HL-60/S4 (cell line): ENCODE measurements around the gene AEBP1.

Experiments
- in situ Hi-C: fragments of 300-500 bp; cut with MboI; formaldehyde crosslinking; loops from 2 replicates; pipeline ENCODE4 v1.14.3; 2022; ENCODE audit warnings: low sequenced_read_pairs

Gene AEBP1

DNA sequence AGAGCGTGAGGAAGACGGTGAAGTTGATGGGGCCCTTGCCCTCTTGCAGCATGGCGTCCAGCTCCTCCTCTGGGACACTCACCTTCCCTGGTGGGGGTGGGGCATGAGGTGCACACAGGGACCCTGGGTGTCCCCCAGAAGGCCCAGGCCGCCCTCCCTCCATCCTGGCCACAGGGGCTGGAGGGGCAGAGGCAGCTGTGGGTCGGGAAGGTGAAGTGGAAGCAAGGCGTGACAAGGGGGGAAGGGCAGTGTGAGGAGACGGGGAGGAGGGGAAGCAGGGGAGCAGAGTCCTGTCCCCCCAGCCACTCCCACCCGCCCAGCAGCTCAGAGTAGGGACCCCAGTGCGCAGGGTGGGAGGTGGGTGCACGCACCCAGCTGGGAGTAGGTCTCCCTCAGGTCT, 36.2 kb downstream of the AEBP1 start:
- in situ Hi-C loops = no loop called here

DNA sequence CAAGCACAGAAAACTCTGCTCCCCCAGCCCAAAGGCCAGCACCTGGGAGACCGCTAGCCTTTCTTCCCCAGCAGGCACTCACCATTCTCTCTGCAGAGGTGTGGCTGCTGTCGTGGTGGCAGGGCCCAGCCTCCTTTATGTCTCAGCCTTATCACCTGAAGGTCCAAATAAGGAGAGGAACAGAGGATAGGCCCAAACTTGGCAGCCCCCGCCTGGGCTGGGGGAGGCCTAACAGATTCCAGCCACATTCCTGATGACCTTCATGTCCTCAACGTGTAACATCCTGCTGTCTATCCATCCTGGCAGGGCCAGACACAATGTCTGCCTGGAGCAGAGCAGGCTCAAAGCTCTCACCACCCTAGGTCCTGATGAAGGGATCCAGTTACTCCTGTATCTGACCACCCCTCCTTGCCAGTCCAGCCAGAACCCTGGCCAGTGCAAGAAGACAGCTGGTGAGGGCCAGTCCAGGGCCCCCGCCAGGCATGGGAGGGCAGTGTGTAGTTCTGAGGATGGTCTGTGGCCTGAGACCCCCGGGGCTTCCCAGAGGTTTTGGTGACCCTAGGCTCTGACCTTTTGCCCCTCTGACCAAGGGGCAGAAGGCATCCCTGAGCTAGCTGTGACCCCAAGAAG, 37.2 kb downstream of the AEBP1 start, which contains the start of gene MYL7:
MYL7 (minus strand) TSS at position 112 of the 630 bp plus-strand sequence; CDS start at position 85, 27 bp downstream.
- in situ Hi-C loops = no loop called here

DNA sequence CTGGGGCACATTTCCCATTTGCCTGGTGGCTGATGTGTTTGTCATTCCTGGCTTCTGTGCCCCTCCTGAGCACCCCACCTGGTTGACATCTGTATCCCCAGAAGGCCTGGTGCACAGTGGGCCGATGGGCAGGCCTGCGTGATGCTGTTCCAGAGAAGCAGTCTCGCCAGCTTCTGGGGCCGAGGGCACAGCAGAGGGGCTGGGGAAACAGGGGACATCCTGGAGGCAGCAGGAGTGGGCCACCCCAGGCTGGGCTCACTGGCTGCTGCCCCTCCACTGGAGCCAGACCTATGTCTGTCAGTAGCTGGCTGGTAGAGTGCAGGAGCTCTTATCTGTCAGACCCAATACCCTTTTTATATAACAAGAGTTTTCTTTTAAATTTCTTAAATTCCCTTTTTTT, 37.9 kb downstream of the AEBP1 start:
- in situ Hi-C loops = no loop called here

DNA sequence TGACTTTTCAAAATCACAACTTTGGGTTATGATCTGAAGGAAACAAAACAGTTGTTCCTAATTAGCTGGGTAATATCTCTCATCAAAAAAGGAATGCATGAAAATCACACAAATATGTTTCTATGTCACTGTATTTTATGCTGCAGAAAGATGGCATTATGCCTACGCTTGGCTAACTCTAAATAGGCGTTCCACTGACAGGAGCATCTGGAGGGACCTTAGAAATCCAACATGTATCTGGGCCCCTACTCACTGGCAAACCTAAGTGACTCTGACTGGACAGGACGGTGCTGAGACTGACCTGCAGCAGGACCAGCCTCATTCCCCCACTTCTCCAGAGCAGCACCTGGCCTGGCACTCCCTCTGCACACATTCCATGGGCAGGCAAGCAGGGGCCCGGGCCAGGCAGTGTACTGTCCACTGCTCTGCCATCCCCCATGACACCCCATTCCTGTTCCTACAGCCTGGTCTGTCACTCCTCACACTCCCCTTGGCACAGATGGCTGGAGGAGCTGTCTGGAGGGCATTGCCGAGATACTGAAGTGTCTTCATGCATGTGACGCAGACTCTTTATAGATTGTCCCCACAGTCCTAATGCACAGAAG, 39.6 kb downstream of the AEBP1 start:
- in situ Hi-C loops = no loop called here

DNA sequence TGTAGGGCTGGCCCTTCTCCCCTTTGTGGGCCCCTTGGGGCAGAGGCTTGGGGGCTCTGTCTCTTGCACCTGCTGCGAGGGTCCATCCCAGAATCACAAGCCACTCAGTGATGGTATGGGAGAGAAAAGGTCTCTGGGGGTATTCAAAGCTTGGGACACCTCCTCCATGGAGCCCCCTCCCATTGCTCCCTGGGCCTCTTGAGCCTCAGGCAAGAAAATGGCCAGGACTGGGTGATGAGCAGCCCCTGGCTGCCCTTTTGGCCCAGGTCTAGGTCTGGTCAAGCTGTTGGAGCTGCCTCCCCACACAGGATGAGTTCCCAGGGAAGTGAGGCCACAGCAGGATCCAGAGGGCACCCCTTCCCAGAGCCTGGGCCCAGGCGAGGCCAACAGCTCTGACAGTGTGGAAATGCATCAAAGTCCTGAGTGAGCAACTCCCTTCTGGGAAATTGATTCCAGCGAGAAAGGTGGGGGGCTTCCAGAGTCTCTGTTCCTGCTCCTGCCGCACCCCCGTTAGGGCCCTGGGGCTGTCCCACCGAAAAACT, 40.4 kb downstream of the AEBP1 start:
- in situ Hi-C loops = no loop called here

DNA sequence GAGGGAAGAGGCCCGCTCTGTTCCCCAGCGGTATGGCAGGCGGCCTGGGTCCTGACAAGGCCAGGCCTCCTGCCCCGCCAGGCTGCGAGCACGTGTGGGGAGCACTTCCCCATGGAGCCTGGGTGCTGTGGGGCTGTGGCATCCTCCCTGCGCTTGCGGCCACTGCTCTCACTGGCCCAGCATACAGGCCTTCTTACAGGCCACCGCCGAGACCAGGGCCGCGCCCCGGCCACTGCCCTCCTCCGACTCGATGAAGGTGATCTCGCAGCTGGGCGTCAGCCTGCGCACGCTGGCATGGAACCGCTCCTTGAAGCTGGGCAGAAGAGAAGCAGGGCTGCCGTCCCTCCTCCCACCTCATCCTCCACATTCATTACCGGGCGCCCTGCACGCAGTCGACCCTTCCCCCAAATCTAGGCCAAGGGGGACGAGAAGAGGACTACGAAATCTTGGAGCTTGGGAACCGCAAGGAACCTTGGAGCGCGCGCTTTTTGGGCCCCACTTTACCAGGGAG, 40.9 kb downstream of the AEBP1 start:
- in situ Hi-C loops = no loop called here

DNA sequence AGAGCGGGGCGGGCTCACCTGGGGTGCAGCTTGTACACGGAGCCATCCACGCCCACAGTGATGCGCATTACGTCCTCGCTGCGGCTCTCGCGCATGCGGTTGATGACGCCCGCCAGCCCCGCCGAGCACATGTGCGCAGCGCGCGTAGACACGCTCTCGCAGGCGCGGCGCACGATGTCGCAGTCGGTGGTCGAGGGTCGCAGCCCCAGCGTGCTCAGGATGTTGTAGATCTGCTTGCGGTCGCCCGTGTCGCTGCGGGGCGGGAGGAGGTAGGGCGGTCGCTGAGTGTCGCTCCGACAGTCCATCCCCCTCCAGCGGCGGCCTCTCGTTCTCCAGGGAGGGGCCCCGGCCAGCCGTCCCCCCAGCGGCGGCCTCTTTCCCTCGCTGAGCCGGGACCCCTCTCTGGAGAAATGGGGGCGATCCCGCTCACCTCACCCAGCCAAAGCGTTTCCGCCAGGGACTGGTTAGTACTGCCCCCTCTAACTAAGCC, 41.4 kb downstream of the AEBP1 start:
- in situ Hi-C loops = no loop called here

DNA sequence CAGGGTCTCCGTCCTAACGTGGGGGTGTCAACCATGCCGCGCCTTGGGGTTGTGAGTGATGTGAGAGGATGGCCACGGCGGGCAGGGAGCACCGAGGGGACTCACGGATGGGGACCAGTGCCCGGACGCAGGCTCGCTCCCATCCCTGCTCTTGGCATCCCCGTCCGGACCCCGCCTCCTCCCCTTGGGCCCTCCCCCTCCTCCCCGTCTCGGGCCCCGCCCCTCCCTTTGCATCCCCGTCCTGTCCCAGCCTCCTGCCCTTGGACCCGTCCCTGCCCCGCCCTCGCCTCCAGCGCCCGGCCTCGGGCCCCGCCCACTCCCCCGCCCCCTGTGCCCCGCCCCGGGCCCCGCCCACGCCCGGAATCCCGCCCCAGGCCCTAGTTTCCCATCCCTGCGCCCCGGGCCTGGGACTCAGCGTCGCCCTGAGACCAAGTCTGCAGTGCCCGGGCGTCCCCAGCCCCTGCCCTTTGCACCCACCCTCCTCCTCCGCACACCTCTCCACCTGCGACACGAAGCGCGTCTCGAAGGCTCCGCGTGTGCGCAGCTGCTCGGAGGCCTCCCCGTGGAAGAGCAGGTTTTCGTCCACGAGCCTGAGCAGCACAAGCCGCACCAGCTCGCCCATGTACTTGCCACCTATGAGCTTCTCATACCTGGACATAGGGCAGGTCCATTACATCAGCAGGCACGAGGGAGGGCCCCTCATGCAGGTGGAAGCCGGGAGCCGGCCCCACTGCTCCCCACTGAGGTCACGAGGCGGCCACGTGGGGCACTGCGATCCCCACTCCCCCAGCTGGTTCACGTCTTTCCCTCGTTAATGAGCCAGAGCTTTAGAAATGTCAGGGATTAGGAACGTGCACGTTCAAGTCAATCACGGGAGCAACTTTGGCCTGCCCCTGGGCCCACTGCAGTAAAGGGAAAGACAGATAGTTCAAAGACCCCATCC, 42.1 kb downstream of the AEBP1 start:
- in situ Hi-C loops = no loop called here

DNA sequence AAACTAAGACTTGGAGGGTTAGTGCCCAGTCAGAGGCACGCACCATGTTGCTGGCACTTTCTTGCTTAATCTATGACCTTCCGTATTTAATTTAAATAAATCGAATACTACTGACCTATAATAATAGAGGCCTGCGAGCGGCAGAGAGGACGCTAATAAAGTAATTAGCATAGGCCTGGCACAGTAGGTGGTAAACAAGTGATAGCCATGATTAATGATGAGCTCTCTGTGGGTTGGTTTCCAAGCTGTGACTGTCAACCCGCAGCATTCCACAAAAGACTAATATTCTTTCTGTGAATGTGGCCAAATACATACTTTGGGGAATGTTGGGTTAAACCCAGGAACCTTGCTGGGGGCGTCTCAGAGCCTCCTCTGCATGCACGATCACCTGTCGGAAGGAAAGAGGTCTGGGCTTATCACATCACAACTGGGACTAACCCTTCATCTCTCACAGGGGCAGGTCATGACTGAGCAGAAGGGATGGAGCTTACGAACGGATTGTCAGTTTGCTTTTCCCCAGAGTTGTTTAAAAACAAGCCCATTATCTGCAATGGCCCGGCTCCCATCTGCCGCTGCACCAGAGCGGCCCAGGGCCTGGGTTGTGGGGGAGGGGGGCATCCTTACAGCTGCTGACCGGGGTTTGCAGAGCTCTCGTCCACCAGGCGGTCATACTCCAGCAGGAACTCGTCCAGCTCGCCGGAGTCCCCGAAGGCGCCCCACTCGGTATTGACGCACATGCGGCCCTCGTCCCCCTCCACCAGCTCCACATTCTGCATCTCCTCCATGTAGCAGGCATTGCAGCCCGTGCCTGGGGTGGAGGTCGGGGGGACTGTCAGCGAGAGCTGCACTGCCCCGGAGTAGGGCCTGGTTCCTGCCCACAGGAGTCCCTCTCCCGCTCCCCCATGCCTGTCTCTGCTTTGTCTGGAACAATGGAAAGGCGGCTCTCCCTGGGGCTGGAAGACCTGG, 43.2 kb downstream of the AEBP1 start:
- in situ Hi-C loops = no loop called here

DNA sequence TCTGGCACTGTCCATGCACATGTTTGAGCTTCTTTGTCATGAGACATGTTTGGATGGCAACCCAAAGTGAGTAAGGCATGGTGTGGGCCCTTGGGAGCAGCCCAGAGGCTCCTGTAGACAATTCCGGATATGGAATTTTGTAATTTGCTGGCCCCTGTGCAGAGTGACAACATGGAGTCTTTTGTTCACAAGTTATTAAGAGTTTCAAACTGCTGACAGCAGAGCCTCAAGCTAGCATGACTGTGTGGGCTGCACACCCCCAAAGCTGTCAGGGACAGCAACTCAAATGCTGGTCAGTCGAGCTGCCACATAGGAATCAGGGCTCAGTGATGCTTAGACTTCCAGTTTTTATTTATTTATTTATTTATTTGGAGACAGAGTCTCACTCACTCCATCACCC, 44.0 kb downstream of the AEBP1 start:
- in situ Hi-C loops = no loop called here

DNA sequence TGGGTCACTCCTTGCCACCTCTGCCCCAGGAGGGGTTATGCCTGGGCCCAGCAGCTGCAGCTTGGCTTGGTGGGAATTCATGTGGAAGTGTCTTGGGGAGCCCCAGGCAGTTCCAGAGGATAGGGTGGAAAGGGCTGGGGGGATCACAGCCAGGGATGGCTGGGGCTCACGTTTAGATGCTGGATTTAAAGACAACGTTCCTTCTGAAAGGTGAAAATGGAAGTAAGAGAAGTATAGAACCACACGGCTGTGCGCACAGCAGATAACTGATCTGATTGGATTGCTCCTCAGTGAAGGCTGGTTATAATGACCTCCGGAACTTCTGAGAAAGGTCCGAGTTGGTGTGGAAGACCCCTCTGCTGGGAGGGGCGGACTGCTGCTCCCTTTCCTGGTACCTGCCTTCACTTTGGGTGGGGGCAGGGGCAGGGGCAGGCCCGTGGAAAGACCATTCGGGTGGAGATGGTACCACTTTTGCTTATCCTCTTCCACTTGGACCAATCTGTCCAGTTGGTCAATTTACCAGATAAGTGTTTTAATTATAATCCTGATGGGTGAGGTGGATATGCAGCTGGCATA, 44.9 kb downstream of the AEBP1 start:
- in situ Hi-C loops = no loop called here

DNA sequence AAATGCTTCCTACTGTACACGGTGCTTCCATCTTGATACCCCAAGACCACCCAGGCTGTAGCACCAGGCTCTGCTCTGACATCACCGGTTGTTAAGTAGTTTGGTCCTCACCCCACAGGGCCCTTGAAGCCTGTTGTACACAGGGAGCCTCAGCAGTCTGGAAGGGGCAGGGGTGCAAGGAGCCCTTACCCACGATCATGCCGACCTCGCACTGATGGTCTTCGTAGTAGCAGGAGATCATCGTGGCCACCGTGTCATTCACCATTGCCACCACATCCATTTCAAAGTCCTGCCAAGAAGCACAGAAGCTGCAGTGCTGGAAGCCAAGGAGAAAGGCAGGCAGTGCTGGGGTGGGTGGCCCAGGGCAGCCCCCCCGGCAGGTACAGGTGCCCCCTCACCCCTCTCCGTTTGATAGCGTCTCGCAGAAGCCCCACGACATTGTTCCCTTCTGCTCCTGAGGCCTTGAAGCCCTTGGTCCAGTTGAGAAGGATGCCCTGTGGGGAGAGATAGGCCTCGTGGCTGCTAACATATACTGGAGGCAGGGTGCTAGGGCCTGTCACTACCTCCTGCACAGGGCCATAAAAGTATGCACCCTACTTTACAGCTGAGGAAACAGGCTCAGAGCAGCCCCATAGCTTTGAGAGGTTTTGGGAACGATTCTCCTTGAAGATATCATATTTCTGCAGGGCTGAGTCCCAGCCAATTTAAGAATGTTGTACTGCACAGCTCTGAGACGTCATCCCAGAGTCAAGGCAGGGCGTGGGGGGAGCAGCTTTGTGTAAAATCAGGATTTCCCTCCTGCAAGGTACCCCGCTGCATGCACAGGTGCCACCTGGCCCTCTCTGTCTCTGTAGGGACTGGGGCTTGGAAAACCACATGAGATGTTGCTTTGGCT, 45.7 kb downstream of the AEBP1 start:
- in situ Hi-C loops = no loop called here

DNA sequence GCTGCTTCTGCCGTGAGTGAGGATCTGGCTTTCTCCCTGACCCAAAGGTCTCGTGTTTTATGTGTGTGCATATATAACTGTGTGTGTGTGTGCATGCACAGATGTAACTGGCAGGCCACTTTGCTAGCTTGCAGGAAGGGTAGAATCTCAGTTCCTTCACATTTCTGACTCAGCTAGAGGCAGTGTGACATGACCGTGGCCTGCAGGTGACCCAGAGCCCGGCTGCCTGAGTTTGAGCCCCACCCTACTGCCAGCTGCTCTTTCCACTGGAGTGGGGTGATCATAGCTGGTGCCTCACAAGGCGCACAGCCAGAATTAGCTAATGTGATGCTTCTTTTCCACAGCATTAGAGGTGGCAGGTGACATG, 46.3 kb downstream of the AEBP1 start:
- in situ Hi-C loops = no loop called here

DNA sequence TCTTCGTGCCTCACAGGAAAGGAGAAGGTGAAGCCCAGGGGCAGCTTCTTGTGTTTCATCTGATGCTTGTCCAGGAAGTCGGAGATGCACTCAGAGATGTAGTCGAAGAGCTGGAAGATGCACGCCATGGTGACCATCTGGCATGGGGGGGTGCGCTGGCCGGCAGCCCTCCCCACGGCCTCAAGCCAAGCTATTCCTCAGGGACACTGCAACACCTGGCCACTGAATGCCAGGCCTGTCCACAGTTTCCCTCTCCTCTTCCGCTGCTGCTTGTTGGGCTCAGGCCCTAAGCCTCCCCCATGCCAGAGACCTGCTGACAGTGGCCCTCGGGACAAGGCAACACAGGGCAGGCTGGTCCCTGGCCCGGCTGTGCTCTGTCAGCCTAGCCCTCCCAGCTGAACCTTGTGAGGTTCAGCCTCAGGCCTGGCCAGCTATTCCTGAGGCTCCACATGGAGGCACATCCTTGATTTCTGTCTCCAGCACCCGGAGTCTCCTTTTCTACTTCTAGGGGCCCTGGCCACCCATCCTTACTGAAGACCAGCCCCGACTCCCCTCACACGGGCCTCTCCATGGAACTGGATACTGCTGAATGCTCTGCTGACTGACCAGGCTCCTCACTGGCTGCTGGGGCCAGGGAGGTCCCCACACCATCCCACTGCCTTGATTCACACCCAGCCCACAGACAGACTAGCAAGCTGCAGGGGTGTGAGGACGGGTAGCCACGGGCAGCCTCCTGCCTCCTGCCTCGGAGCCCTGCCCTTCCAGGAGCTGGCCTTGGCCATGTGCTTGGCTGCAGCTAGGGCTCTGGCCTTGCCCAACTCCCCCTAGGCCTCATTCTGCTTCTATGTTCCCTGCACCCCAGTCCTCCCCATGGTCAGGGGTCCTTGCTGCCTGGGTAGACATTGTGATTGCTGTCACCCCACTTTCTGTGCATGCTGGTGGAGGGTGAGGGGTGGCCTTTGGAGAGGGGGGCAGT, 47.1 kb downstream of the AEBP1 start:
- in situ Hi-C loops = no loop called here

DNA sequence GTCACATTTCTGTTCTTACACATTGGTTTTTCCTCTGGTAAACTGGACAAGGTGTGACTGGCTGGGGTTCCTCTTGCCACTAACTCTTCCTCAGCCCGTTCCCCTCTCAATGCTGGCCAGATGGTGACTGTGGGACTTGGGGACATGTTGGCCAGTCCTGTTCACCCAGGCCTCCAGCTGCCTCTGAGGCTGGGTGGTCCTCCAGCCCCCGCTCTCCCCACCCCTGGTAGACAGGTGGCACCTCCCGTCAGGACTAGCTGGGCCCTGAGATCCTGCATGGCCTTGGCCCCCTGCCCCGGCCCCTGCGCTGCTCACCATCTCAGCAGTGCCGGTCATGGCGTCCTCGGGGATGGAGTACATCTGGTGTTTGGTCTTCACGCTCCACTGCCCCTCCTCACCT, 47.8 kb downstream of the AEBP1 start:
- in situ Hi-C loops = no loop called here

DNA sequence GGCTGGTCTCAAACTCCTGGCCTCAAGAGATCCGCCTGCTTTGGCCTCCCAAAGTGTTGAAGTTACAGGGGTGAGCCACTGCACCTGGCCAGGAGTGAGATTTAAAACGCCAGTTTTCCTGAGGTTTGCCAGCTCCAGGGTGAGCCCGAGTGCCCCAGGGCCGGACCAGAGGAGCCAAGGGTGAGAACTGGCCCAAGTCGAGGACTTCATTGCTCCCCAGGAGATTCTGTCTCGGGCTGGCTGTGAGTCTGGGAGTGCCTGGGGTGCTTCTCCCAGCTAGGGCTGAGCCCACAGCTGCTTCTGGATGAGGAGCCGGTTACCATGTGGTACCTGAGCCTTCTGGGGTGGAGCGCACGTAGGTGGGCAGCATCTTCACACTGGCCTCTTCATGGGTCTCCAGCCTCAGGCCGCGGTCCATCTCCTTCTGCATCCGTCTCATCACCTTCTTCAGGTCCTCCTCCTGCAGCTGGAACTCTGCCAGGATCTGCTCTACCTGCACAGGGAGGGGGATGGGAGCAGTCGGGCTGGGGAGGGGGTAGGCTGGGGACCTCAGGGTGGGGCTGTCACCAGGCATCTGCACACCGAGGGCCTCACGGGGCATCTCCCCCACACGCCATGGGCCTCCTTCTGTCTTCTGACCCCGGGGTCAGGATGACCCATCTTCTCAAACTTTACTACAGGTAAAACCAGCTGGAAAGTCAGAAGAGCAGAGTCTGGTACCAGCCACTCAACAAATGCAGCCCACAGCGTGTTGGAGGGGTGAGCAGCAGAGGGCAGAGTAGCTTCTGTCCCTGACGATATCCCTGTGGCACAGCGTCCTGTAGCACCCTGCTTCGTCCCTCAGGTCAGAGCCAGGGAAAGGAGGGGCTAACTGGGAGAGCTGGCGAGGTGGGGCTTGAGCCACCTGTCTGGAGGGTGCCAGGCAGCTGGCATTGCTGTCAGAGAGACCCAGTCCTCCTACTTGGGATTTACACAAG, 49.1 kb downstream of the AEBP1 start:
- in situ Hi-C loops = no loop called here
